Stimulated activated CD4-positive, alpha-beta T cell treated with anti-CD3 and anti-CD28 coated beads, Interleukin-4, amount 100 ng/mL, for 48 hours (primary cell): ENCODE data around the gene TP53BP1.
A peak's percentile ranks its signal among the peaks of the same experiment; 100 is the strongest.

ENCODE experiments used
- DNase-seq, 2 donors: peaks; one replicate each; pipeline ENCODE4 v3.0.0-alpha.2; 2020; ENCODE audit warnings: low read depth in 2 of 2

TP53BP1 gene

DNA sequence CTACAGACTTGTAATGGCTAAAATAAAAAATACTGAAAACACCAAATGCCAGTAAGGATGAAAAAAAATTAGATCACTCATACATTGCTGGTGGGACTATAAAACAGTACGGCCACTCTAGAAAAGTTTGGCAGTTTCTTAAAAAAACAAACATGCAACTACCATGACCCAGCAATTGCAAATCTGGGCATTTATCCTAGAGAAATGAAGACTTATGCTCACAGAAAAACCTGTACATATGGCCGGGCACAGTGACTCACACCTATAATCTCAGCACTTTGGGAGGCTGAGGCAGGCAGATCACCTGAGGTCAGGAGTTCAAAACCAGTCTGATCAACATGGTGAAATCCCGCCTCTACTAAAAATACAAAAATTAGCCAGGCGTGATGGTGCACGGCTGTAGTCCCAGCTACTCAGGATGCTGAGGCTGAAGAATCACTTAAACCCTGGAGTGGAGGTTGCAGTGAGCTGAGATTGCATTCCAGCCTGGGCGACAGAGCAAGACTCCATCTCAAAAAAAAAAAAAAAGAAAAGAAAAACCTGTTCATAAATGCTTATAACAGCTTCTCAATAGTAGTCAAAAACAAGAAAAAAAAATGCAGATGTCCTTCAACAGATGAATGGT is 5.6 kb downstream of the TP53BP1 start:
- DNase-seq: no peak

DNA sequence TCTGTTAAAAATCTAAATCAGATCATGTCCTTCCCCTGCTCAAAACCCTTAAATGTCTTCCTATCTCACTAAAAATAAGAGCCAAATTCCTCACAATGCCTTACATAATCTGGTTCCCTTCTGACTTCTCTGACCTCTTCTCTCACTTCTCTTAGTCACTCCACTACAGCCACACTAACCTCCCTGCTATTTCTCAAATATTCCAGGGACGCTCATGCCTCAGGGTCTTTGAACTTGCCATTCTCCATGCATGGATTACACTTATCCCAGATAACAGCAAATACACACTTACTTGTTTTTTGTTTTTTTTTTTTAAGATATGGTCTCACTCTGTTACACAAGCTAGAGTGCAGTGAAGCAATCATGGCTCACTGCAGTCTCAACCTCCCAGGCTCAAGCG is 8.5 kb downstream of the TP53BP1 start:
- DNase-seq: no peak

DNA sequence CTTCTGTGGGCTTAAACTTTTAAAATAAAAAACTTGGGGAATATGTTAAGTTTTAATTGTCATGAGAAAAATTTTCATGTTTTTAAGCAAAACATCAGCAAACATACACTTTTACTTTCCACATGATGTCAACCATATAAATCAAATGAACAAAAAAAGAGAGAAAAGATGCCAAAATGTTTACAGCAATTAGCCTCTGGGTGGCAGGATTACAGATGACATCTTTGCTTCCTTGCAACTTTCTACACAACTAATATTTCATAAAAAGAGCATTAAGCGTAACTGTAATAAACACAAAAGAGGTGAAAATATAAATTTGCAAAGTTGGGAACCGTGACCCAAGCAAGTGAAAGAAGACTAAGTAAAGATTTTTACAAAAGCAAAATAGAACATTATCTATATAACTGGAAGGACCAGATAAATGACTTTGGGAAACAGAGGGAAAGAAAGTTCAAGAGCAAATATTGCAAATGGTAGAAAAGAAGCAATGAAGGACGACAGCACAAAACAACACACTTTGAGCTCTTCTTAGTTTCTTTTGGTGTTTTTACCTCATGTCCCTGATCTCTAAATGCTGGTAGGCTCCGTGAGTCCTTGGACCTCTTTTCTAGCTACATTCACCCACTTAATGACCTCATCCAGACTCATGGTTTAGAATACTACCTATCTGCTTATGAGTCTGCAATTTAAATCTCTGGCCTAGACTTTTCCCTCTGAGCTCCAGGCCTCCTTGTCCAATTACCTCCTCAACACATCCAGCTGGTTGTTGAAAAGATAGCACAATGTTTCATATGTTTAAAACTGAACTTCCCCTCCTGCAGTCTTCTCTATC is 9.4 kb downstream of the TP53BP1 start:
- no peak for DNase-seq

DNA sequence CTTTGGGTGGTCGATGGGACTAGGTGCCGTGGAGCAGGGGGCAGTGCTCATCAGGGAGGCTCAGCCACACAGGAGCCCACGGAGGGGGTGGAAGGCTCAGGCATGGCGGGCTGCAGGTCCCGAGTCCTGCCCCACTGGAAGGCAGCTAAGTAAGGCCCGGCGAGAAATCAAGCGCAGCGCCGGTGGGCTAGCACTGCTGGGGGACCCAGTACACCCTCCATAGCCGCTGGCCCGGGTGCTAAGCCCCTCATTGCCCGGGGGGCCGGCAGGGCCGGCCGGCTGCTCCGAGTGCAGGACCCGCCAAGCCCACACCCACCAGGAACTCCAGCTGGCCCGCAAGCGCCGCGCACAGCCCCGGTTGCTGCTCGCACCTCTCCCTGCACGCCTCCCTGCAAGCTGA is 19.1 kb downstream of the TP53BP1 start:
- DNase-seq: no peak

DNA sequence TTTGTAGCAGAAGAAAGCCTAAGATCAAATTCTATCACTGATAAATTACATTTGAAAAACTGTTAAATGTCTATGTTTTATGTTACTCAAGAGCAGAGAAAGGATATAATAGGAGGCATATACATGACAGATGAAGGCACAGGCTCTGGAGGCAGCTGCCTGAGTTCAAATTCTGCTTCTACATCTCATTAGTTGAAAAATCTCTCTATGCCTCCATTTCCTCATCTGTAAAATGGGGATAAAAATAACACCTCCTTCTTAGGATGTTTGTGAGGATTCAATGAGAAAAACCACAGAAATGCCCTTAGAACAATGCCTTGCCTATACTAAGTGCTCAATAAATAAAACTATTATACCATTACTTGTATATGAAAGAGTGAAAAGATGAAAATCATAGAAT is 21.0 kb downstream of the TP53BP1 start:
- DNase-seq: no peak

DNA sequence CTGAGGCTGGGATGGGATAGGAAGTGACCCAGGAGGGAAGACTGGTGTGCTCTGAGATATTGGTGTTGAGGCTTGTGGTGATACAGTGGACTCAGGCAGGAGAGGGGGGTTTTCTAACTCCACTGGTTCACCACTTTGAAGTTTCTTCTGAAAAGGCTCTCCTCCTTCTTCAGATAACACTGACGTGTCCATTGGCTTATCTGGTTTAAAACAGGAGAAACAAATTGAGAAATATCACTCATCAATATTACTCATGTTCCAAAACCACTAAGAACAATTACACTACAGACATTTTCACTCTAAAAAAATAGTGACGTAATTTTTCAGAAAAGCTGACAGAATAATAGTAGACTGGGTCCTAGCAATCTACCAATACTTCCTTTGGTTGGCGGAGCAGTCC is 23.1 kb downstream of the TP53BP1 start:
- DNase-seq: no peak

DNA sequence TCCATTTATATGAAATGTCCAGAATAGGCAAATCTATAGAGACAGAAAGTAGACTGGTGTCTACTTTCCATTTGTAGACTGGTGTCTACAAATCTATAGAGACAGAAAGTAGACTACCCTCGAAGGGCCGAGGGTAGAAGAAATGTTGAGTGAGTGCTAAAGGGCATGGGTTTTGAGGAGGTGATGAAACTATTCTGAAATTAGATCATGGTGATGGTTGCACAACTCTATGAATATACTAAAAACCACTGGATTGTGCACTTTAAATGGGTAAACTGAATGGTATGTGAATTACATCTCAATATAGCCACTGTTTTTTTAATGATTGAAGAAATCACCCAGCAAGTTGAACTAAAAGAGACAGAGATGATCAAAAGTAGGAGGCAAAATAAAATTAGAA is 27.9 kb downstream of the TP53BP1 start:
- no peak for DNase-seq

DNA sequence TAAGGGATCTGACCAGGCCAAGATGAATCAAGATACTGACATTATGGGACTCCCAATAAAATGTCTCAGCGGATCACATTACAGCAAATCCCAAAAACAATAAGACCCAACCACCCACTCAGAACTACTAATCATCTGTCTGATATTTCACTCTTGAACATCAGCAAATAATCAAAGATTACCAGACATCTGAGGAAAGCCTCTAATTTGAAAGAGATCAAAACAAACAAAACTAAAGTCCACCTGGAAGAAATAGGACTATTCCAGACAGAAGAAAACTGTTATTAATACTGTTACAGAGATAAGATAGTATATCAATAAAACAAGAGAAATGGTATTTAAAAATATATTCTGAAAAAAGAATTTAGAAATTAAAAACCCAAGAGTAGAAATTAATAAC is 29.0 kb downstream of the TP53BP1 start:
- no peak for DNase-seq

DNA sequence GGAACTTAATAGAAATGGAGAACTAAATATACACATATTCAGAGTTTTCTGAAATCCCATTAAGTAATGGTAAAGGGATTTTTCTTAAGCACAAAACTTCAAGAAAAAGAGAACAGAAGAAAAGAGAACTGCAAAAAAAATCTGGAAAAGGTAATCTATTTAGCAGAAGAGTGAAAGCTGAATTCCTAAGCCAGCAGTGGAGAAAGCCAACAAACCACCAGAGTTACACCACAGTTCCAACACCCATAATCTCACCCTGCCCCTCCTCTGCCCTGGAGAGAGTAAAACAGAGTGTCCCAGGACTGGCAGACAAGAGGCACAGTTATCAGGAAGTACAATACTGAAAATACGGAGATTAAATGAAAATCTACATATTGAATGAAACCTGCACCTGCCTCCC is 29.4 kb downstream of the TP53BP1 start:
- DNase-seq: no peak

DNA sequence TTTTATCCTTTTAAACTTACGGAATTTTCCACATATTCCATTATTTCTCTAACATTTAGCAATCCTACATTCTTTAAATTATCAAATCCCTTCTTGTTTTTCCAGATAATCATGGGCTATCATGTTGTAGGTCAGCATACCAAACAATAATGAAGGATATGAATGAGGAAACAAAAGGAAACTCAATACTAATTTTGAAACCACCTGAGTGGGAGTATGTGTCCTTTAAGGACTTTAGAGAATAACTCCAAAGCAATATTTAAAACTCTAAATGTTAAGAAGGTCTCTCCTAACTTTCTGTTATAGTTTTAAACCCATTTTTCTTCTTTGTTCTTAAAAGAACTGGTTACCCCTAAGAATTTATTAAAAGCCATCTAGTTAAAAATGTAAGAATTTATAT is 43.0 kb downstream of the TP53BP1 start:
- DNase-seq: no peak

DNA sequence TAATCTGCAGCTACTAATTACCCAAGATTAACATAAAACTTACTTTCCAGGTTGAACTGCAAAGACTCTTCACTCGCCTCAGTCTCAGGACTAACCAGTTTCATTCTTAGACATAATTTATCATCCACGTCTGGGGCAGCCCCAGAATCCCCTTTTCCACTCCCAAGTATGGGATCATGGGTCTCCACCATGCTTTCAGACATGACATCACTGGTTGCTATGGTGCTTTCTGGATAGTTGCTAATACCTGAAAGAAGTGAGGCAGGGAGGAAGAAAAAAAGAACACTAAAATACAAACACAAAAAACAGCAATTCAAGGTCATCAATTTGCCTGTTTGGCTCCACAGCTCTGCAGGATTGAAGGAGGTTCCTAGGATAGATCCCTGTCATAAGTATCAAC is 46.6 kb downstream of the TP53BP1 start:
- no peak for DNase-seq

DNA sequence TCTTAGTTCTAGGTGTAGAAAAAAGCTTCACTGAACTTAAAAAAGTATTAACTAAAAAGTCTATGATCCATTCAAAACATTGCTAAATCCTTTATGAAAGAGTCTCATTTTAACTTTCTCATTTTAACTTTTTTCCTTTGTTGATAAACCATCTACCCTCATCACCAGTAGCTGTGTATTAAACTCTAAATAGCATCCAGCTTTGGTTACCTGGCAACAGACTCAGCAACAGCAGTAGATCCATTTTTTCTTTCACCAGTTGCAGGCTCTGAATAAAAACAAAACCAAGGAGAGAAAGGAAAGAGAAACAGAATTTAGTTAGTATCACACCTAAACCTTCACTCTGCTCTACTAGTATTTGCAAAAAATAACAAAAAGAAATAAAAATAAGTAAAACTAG is 51.6 kb downstream of the TP53BP1 start:
- no peak for DNase-seq

DNA sequence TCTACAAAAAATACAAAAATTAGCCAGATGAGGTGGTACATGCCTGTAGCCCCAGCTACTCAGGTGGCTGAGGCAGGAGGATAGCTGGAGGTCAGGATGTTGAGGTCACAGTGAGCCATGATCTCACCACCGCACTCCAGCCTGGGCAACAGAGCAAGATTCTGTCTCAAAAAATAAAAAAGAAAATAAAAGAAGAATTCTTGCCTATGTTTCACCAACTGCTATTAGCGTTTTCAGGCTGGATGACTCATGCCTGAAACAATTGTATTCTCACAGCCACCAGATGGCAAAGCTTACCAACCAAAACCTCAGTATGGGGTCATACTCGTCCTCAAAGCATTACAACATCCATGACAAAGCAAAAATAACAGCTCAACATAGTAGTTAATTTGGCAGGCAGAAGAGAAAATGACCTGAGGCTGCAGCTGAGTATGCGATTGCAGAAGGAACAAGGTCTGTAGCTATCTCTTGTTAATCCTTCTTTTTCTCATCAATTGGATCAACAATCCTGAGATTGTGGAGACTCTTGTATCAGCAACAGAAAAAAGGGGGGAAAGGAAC is 52.2 kb downstream of the TP53BP1 start:
- peak; percentile 1 to 9 for DNase-seq

DNA sequence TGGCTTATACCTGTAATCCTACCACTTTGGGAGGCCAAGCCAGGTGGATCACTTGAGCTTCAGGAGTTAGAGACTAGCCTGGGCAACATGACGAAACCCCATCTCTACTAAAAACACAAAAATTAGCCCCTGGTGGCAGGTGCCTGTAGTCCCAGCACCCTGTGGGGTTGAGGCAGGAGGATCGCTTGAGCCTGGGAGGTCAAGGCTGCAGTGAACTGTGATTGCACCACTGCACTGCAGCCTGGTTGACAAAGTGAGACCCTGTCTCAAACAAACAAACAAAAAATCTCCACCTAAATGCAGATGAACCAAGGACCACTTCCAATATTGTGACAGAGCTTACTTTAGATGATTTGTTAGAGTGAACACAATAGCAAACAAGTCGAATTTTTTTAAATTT is 53.7 kb downstream of the TP53BP1 start:
- no peak for DNase-seq

DNA sequence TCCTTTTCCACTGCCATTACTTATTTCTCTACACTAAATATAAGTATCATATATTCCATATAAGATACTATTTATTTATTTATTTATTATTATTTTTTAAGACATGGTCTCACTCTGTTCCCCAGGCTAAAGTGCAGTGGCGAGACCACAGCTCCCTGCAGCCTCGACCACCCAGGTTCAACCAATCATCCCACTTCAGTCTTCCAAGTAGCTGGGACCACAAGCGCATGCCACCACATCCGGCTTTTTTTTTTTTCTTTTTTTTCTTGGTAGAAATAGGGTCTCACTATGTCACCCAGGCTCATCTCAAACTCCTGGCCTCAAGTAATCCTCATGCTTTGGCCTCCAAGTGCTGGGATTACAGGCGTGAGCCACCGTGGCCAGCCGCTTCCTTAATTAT is 56.6 kb downstream of the TP53BP1 start:
- no peak for DNase-seq

DNA sequence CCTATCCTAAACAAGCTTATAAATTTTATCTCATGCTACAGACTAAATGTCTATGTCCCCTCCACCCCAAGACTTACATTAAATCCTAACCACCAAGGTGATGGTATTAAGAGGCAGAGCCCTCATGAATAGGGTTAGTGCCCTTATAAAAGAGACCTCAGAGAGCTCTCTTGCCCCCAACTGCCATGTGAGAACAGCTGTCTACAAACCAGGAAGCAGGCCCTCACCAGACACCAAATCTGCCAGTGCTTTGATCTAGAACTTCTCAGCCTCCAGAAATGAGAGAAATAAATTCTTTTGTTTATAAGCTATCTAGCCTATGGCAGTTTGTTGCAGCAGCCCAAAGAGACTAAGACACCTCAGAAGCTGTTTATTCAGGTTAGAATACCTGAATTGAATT is 58.5 kb downstream of the TP53BP1 start:
- no peak for DNase-seq

DNA sequence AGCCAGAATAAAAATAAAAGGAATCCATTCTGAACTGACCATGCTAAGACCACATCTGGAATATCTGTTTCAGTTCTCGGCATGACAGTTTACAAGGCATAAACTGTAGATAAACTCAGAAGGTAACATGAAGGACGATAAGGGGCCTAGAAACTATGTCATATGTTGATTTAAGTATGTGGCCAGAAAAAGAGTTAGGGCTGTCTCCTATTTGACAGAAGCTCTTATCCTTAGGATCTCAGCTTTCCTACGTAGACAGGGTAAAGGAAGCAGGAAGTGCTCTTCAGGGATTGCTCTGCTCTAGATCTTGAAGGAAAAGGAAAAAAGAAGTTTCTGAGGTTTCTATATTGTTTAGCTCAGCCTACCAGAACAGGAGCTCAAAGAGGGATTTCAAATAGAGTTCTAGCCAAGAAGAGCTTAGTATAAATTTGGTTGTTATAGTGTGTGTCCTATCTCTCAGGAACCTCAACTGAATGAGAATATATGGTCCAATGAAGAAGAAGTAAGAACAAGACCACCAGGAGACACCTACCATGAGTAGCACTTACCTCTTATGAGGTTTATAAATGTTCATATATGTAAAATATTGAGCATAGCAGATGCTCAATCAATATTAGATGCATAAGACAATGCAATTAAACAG is 59.2 kb downstream of the TP53BP1 start:
- no peak for DNase-seq

DNA sequence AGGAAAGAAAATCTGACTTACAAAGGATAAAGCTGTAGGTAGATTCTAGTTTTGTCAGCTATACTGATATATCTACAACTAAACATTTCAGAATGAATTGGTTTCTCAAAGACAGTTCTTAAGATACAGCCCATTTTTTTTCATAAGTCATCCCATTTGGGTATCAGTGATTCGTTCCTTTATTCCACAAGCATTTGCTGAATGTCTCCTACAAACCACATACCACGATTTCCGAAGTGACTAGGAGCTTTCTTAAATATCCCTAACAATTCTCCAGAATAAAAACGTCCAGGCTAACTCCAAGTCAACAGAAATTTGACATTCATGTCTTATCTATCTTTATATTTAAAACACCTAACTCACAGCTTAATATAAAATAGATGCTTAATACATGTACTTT is 59.8 kb downstream of the TP53BP1 start:
- DNase-seq: no peak

DNA sequence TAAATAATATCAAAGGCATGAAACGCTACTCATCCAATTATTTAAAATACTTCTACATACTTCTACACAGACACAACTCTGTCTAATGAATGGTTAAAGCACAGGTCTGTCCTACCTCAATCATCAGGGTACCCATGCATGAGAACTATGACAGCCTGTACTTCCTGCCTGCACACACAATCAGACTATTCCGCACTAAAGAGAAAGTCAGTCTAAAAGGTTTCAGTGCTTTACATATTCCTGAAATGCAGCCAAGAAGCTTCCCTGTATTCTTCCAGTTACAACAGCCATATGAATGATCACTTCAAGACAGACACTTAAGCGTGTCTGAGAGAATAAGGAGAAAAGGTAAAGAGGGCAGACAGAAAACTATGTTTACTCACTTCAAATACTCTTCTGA is 63.3 kb downstream of the TP53BP1 start:
- DNase-seq: no peak

DNA sequence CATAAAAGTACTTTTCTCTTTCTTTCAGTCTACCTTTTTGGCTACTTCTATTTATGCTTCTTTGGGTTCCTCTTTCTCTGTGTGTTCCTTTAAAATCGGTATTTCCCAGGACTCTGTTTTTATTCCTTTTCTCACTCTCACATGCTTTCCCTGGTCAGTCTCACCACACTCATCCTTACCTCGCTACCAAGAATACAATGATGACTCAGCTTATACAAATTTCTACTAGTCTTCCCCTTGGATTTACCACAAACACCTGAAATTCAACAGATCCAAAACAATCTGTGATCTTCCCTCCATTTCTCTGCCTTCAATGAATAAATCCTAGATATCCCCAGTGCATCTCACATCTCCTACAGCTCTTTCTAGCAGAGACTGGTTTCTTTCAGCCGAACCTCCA is 69.2 kb downstream of the TP53BP1 start:
- DNase-seq: no peak

DNA sequence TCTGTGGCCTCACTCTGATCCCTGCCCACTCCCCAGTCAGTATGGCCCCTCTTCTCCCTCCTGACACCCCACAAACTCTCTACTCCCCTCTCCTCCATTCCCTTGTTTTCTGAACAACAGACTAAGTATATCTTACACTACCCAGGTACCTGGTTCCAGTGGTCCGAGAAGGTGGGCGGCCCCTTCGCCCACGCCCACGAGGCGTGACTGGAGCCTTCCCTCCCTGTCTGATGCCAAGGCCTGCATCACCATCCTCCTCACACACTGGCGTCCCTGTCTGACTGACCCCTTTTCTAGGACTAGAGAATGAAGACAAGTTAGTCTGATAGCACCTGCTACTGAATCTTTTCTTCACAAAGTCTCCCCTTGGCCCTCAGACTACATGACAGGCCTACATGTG is 72.1 kb downstream of the TP53BP1 start:
- DNase-seq: no peak

DNA sequence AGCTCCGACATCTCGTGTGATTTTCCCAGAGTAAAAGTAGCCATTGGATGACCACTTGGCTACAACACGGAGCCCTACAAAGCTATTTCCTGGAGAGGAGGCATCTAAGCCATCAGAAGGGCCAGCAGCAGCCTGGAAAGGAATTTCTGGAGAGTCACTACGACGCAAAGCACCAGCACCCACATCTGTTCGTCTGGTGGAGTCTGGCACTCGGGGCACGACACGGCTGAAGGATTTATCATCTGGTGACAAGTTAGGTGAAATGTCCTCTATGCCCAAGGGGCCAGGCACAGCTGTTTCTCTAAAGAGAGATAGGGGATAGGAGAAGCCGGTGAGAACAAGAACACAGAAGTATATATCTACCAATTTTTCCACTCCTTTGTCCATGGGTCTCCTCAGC is 72.5 kb downstream of the TP53BP1 start:
- no peak for DNase-seq

DNA sequence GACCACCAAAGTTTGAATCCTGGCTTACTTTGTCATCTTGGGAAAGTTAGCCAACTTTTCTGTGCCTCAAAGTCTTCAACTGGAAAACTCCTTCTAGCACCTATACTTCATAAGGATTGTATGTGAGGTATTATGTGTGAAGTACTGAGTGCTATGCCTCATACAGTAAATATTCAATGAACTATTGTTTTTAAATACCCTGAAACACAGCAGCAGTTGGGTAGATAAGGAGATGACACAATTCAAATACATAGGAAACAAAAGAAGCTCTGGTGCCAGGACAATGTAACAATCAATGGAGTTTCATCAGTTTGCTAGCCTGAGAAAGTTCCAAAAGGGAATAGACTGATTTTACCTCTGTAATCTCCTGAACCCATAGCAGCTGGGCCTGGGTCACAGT is 78.8 kb downstream of the TP53BP1 start:
- no peak for DNase-seq
